Spinal cord (tissue), 10 donors: ENCODE measurements around the gene CHRM4. TPM values are rescaled to one million over a fixed set of nuclear protein-coding genes. Genes with fewer than 3 reads are reported as not detected.
A peak's percentile ranks its signal among the peaks of the same experiment; 100 is the strongest.

Experiments used
- DNase-seq, 6 donors: peaks; one replicate each; pipeline versions ENCODE4 v3.0.0 to v3.0.0-alpha.2; 2013 to 2015; ENCODE audit warnings: low spot score in 6 of 6, low read depth in 4 of 6
- H3K27ac ChIP-seq: one replicate; pipeline ENCODE4 v1.5.1; 2013; ENCODE audit warnings: low read depth, low read length, control low read depth
- H3K27me3 ChIP-seq: one replicate; pipeline ENCODE4 v1.6.1; 2013; ENCODE audit warnings: low read length; ENCODE audit not compliant: control insufficient read depth, insufficient read depth
- H3K36me3 ChIP-seq: one replicate; pipeline ENCODE4 v1.6.1; 2013; ENCODE audit warnings: low read length; ENCODE audit not compliant: control insufficient read depth, insufficient read depth
- H3K4me1 ChIP-seq: one replicate; pipeline ENCODE4 v1.6.1; 2013; ENCODE audit warnings: low read length; ENCODE audit not compliant: control insufficient read depth, insufficient read depth
- H3K4me3 ChIP-seq: one replicate; pipeline ENCODE4 v1.5.1; 2013; ENCODE audit warnings: low read depth, low read length, control low read depth
- H3K9me3 ChIP-seq: one replicate; pipeline ENCODE4 v1.6.1; 2013; ENCODE audit warnings: low read length; ENCODE audit not compliant: control insufficient read depth, insufficient read depth
- WGBS: methylation state at CpG from one replicate; pipeline ENCODE4 v1.1.5; 2013; ENCODE audit warnings: missing lambda C conversion rate; ENCODE audit not compliant: insufficient coverage; 5-methylcytosine and 5-hydroxymethylcytosine counted together
- polyA plus RNA-seq, 2 donors: library from polyadenylated mRNA; unstranded; fragments of 120-200 nt; gene quantifications; one replicate each; pipeline ENCODE4 v1.2.1, GENCODE V29; 2013; ENCODE audit not compliant: insufficient read length in 2 of 2
- total RNA-seq, 2 donors: library from RNA; depleted of rRNA in 1 of 2; stranded (reverse); fragments of 120-200 nt in 1 of 2; fragments of >200 nt in 1 of 2; gene quantifications; one replicate each; pipeline versions ENCODE4 v1.2.3 to v1.2.4, GENCODE V29; 2013 to 2014
- donor health status: healthy.

Gene CHRM4
- total and polyA plus RNA-seq, 4 donors: 1.0 to 7.6 (median 5.5) TPM

- Histone ChIP-seq H3K27me3 (no peaks in the 10 kb centered on the region), H3K4me1 (peaks cover 29% of the 10 kb centered on the region), H3K27ac (no peak overlapping the region), H3K4me3 (no peak overlapping the region), H3K36me3 (peaks cover 87% of the 10 kb centered on the region), H3K9me3 (no peaks in the 10 kb centered on the region)
- WGBS: 42% methylated on average over 12 of the region's 13 CpGs
- DNase-seq: no peak
These were observed 21.3 kb downstream of the CHRM4 start for GRCh38 chr11:46370253-46370652.

DNA sequence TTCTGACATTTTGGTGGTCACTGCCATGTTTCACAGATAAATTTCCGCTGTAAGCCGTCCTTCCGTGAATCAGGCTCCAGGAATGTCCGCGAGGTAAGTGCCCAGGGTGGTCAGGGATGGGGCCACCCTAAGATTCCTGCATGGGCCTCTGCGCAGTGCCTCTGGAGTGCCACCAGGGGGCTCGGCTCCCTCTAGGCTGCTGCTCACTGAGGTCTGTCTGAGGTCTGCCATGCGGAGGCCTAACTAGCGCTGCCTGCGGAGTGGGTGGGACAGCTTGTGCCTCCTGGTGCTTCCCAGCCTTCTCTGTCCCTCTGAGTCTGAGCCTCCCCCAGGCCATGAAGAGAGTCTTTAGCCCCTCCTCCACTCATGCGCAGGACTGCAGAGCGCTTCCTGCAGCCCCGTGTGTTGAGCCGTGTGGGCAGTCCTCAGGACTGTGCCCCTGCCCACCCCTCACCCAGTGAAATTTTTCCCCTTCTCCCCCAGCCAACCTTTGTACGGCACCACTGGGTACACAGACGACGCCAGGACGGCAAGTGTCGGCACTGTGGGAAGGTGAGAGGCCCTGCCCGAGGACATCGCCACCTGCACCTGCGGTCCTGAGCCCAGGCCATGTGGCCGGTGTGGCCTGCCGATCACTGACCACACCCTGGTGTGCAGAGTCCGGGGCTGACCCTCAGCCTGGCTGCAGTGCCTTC is 22.0 kb downstream of the CHRM4 start:
- 58% methylated on average over 20 of the region's 25 CpGs for WGBS
- Histone ChIP-seq H3K9me3 (no peaks in the 10 kb centered on the region), H3K4me3 (no peak overlapping the region), H3K4me1 (peaks cover 31% of the 10 kb centered on the region), H3K27me3 (no peaks in the 10 kb centered on the region), H3K27ac (no peak overlapping the region), H3K36me3 (peaks cover 86% of the 10 kb centered on the region)
- peak in 2 of 6 donors; percentile 64 to 73 for DNase-seq

DNA sequence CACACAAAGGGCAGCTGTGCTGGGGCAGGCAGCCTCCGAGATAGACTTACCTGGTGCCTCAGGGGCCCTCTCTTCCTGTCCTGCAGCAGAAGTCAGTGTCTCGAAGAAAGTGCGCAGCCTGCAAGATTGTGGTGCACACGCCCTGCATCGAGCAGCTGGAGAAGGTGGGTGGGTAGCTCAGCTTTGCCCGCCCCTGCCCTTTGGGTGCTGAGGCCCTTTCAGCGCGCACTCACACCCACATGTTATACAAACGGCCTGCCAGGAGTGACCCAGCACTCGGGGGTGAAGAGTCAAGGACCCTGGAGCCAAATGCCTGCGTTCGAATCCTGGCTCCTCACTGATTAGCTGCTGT is 23.7 kb downstream of the CHRM4 start:
- Histone ChIP-seq H3K4me3 (no peak overlapping the region), H3K36me3 (peaks cover 85% of the 10 kb centered on the region), H3K4me1 (peaks cover 44% of the 10 kb centered on the region), H3K27ac (no peak overlapping the region), H3K27me3 (no peaks in the 10 kb centered on the region), H3K9me3 (no peaks in the 10 kb centered on the region)
- no peak for DNase-seq
- 83% methylated on average over 9 of the region's 12 CpGs for WGBS

GRCh38 chr11:46367244-46367915 is 24.2 kb downstream of the CHRM4 start:
- H3K4me3 ChIP-seq: no peak overlapping the region
- H3K4me1 ChIP-seq: peaks cover 49% of the 10 kb centered on the region
- WGBS: 22% methylated on average over 23 of the region's 32 CpGs
- H3K9me3 ChIP-seq: no peaks in the 10 kb centered on the region
- no peak overlapping the region for H3K27ac ChIP-seq
- DNase-seq: peak in 2 of 6 donors; percentile 63 to 66
- peaks cover 85% of the 10 kb centered on the region for H3K36me3 ChIP-seq
- no peaks in the 10 kb centered on the region for H3K27me3 ChIP-seq

- 92% methylated on average over 30 of the region's 31 CpGs for WGBS
These were observed 24.9 kb downstream of the CHRM4 start for GRCh38 chr11:46366661-46367161.

GRCh38 chr11:46366260-46366659 is 25.3 kb downstream of the CHRM4 start:
- WGBS: 87% methylated on average over 19 of the region's 22 CpGs
- DNase-seq: no peak
- Histone ChIP-seq H3K36me3 (peaks cover 83% of the 10 kb centered on the region), H3K27me3 (no peaks in the 10 kb centered on the region), H3K4me3 (no peak overlapping the region), H3K4me1 (peaks cover 60% of the 10 kb centered on the region), H3K9me3 (no peaks in the 10 kb centered on the region), H3K27ac (no peak overlapping the region)

More at GRCh38 chr11:46366661-46367161, 24.9 kb downstream of the CHRM4 start:
- Histone ChIP-seq H3K9me3 (no peaks in the 10 kb centered on the region), H3K4me3 (no peak overlapping the region), H3K36me3 (peaks cover 84% of the 10 kb centered on the region), H3K27ac (no peak overlapping the region), H3K27me3 (no peaks in the 10 kb centered on the region), H3K4me1 (peaks cover 56% of the 10 kb centered on the region)
- no peak for DNase-seq

DNA sequence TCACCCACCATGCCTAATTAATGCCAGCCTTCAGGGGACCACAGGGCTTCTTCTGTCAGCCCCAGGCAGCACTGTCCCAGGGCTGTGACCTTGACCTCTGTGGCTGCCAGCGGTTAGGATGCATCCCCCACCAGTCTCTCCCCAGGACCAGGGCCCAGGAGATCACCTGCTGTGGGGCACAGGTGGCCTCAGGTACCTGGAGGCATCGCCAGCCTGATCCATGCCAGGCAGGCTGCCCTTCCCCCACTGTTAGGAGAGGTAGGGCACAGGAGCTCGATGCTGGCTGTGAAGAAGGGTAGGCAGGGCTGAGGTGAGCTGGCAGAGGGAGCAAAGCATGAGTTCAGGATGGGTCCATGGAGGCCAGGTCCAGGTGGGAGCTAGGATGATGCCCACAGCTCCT is 26.8 kb downstream of the CHRM4 start:
- H3K9me3 ChIP-seq: no peaks in the 10 kb centered on the region
- H3K4me1 ChIP-seq: peaks cover 56% of the 10 kb centered on the region
- DNase-seq: no peak
- H3K36me3 ChIP-seq: peaks cover 76% of the 10 kb centered on the region
- H3K27me3 ChIP-seq: no peaks in the 10 kb centered on the region
- no peak overlapping the region for H3K27ac ChIP-seq
- no peak overlapping the region for H3K4me3 ChIP-seq
- 93% methylated on average over 3 of the region's 3 CpGs for WGBS

- Histone ChIP-seq H3K36me3 (peaks cover 69% of the 10 kb centered on the region), H3K27me3 (no peaks in the 10 kb centered on the region), H3K4me1 (peaks cover 51% of the 10 kb centered on the region), H3K4me3 (no peak overlapping the region), H3K27ac (no peak overlapping the region), H3K9me3 (no peaks in the 10 kb centered on the region)
- no peak for DNase-seq
- WGBS: 94% methylated on average over 7 of the region's 9 CpGs
These were observed 27.5 kb downstream of the CHRM4 start for GRCh38 chr11:46364056-46364455.

GRCh38 chr11:46363455-46364005 is 28.0 kb downstream of the CHRM4 start:
- no peak overlapping the region for H3K27ac ChIP-seq
- H3K4me3 ChIP-seq: no peak overlapping the region
- no peak for DNase-seq
- 60% methylated on average over 21 of the region's 21 CpGs for WGBS
- H3K9me3 ChIP-seq: no peaks in the 10 kb centered on the region
- H3K4me1 ChIP-seq: peaks cover 51% of the 10 kb centered on the region
- H3K36me3 ChIP-seq: peaks cover 63% of the 10 kb centered on the region
- H3K27me3 ChIP-seq: no peaks in the 10 kb centered on the region
